ENCODE results near the gene E4F1.

E4F1 gene

DNA sequence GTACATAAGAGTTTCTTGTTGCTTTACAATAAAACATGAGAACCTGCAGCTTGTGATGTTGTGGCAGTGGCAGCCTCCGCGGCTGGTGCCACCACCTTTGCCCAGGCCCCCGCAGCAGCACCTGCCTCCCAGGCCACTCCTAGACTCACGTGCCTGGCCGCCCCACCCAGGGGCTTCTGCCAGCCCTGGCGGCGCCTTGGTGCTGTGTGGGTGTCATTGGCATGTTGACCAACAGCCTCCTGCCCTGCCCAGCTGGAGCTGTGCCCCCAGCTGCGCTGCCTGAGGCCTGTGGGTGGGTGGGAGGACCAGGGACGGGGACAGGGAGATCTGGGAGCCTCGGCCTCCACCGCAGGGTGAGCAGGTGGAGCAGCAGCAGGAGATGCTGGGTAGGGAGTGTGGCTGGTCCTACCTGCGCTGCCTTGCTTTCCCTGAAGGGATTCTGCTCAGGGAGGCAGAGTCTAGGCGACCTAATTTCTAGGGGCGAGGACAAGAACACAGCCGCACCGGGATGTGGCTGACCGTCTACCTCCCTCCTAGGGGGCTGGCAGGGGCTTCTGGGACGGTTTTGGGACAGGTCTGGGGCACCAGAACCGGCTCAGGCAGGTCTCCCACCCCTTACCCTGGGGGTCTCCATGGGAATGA lies 12.4 kb downstream of the E4F1 start:
- Histone ChIP-seq H3K4me1 (ENCODE audit: insufficient read depth, low read length) (no peaks in the 10 kb centered on the region), H4K20me1 (ENCODE audit: insufficient read depth, low read length) (peaks cover 39% of the 10 kb centered on the region), H2AFZ (ENCODE audit: low read depth, low read length) (no peak overlapping the region), H3K27me3 (ENCODE audit: insufficient read depth, low read length, poor library complexity) (no peaks in the 10 kb centered on the region), H3K27ac (ENCODE audit: low read length) (no peak overlapping the region), H3K4me2 (ENCODE audit: insufficient read depth, low read length) (no peak overlapping the region), H3K9me3 (ENCODE audit: insufficient read depth, low read length, severe bottlenecking) (no peaks in the 10 kb centered on the region), H3K79me2 (ENCODE audit: insufficient read depth, low read length) (no peaks in the 10 kb centered on the region), H3K36me3 (ENCODE audit: insufficient read depth, low read length) (peaks cover 78% of the 10 kb centered on the region), H3K9ac (ENCODE audit: low read depth, low read length) (no peak overlapping the region), H3K4me3 (ENCODE audit: low read depth in 1 of 2, low read length in 2 of 2) (no peak overlapping the region)
- ATAC-seq (ENCODE audit: insufficient read depth, low read depth) = peak; percentile 10; the same call in 2 of the 3 replicates
- TF ChIP-seq, protein P1, sequence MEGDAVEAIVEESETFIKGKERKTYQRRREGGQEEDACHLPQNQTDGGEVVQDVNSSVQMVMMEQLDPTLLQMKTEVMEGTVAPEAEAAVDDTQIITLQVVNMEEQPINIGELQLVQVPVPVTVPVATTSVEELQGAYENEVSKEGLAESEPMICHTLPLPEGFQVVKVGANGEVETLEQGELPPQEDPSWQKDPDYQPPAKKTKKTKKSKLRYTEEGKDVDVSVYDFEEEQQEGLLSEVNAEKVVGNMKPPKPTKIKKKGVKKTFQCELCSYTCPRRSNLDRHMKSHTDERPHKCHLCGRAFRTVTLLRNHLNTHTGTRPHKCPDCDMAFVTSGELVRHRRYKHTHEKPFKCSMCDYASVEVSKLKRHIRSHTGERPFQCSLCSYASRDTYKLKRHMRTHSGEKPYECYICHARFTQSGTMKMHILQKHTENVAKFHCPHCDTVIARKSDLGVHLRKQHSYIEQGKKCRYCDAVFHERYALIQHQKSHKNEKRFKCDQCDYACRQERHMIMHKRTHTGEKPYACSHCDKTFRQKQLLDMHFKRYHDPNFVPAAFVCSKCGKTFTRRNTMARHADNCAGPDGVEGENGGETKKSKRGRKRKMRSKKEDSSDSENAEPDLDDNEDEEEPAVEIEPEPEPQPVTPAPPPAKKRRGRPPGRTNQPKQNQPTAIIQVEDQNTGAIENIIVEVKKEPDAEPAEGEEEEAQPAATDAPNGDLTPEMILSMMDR (IDR thresholded peaks at IDR 0.05; ENCODE audit: borderline replicate concordance, extremely low read depth, low read length, poor library complexity, severe bottlenecking) = no peak
- no peak for TF ChIP-seq EZH2 (IDR thresholded peaks at IDR 0.05; ENCODE audit: borderline replicate concordance, low read depth, low read length, severe bottlenecking)
- DNase-seq = no peak

- no peaks in the 10 kb centered on the region for H3K4me1 ChIP-seq (ENCODE audit: insufficient read depth, low read length)
- peak; percentile 18; the same call in 2 of the 3 replicates for ATAC-seq (ENCODE audit: insufficient read depth, low read depth)
- H3K4me3 ChIP-seq (ENCODE audit: low read depth in 1 of 2, low read length in 2 of 2) = no peak within 1 kb of the TSS
Measured at GRCh38 chr16:2236337-2237101, 13.1 kb downstream of the E4F1 start, which contains the start of gene DNASE1L2. Gene DNASE1L2 (plus strand): TSS chr16:2236444. CDS start chr16:2236817, 373 bp downstream.

DNA sequence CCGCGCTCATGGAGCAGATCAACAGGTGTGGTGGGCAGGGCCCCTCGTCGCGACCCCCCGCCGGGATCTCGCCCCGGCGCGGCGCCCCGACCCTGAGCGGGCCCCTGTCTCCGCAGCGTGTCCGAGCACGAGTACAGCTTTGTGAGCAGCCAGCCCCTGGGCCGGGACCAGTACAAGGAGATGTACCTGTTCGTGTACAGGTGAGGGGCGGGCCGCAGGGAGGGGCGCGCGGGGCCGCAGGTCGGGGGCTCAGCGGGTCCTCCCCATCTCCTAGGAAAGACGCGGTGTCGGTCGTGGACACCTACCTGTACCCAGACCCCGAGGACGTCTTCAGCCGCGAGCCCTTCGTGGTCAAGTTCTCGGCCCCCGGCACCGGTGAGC lies 13.7 kb downstream of the E4F1 start:
- H4K20me1 ChIP-seq (ENCODE audit: insufficient read depth, low read length) = peaks cover 32% of the 10 kb centered on the region
- ATAC-seq (ENCODE audit: insufficient read depth, low read depth) (no peak), DNase-seq (no peak)
- no peaks in the 10 kb centered on the region for H3K27me3 ChIP-seq (ENCODE audit: insufficient read depth, low read length, poor library complexity)
- no peaks in the 10 kb centered on the region for H3K79me2 ChIP-seq (ENCODE audit: insufficient read depth, low read length)
- H3K9ac ChIP-seq (ENCODE audit: low read depth, low read length) = no peak overlapping the region
- no peak overlapping the region for H3K4me2 ChIP-seq (ENCODE audit: insufficient read depth, low read length)
- H2AFZ ChIP-seq (ENCODE audit: low read depth, low read length) = no peak overlapping the region
- H3K4me1 ChIP-seq (ENCODE audit: insufficient read depth, low read length) = no peaks in the 10 kb centered on the region
- H3K4me3 ChIP-seq (ENCODE audit: low read depth in 1 of 2, low read length in 2 of 2) = no peak overlapping the region
- peaks cover 67% of the 10 kb centered on the region for H3K36me3 ChIP-seq (ENCODE audit: insufficient read depth, low read length)
- no peaks in the 10 kb centered on the region for H3K9me3 ChIP-seq (ENCODE audit: insufficient read depth, low read length, severe bottlenecking)
- no peak overlapping the region for H3K27ac ChIP-seq (ENCODE audit: low read length)
- no peak for TF ChIP-seq EZH2 (IDR thresholded peaks at IDR 0.05; ENCODE audit: borderline replicate concordance, low read depth, low read length, severe bottlenecking)
- TF ChIP-seq, protein P1 (IDR thresholded peaks at IDR 0.05; ENCODE audit: borderline replicate concordance, extremely low read depth, low read length, poor library complexity, severe bottlenecking) = no peak

More at GRCh38 chr16:2236337-2237101, 13.1 kb downstream of the E4F1 start, which contains the start of gene DNASE1L2:
- H3K9ac ChIP-seq (ENCODE audit: low read depth, low read length) = no peak within 1 kb of the TSS
- H2AFZ ChIP-seq (ENCODE audit: low read depth, low read length) = no peak within 1 kb of the TSS
- no peak within 1 kb of the TSS for H3K4me2 ChIP-seq (ENCODE audit: insufficient read depth, low read length)
- H3K27ac ChIP-seq (ENCODE audit: low read length) = no peak within 1 kb of the TSS
- H3K36me3 ChIP-seq (ENCODE audit: insufficient read depth, low read length) = peaks cover 71% of the 10 kb centered on the region
- TF ChIP-seq EZH2 (IDR thresholded peaks at IDR 0.05; ENCODE audit: borderline replicate concordance, low read depth, low read length, severe bottlenecking) = no peak
- TF ChIP-seq, protein P1 (IDR thresholded peaks at IDR 0.05; ENCODE audit: borderline replicate concordance, extremely low read depth, low read length, poor library complexity, severe bottlenecking) = no peak
- peaks cover 32% of the 10 kb centered on the region for H4K20me1 ChIP-seq (ENCODE audit: insufficient read depth, low read length)
- no peak for DNase-seq
- no peaks in the 10 kb centered on the region for H3K9me3 ChIP-seq (ENCODE audit: insufficient read depth, low read length, severe bottlenecking)
- no peaks in the 10 kb centered on the region for H3K27me3 ChIP-seq (ENCODE audit: insufficient read depth, low read length, poor library complexity)
- H3K79me2 ChIP-seq (ENCODE audit: insufficient read depth, low read length) = no peaks in the 10 kb centered on the region
